HG02763 (cell line): ENCODE results near the gene DNMT3A.

Experiments
- ATAC-seq: cut with Tn5 transposase; IDR thresholded peaks from one replicate; pipeline ENCODE4 v1.9.1; 2021; ENCODE audit warnings: mild to moderate bottlenecking, moderate library complexity; ENCODE audit not compliant: unreplicated experiment

The DNMT3A gene

GRCh38 chr2:25328152-25329085, 13.3 kb downstream of the DNMT3A start:
- no peak for ATAC-seq

GRCh38 chr2:25326326-25327013, 15.3 kb downstream of the DNMT3A start:
- no peak for ATAC-seq

- ATAC-seq, result no peak
Observed at GRCh38 chr2:25324905-25325592, 16.7 kb downstream of the DNMT3A start.

- ATAC-seq, result no peak
Observed at GRCh38 chr2:25324251-25324650, 17.5 kb downstream of the DNMT3A start.

GRCh38 chr2:25323610-25324189, 18.0 kb downstream of the DNMT3A start:
- no peak for ATAC-seq

- no peak for ATAC-seq
Observed at GRCh38 chr2:25323042-25323514, 18.6 kb downstream of the DNMT3A start.

- ATAC-seq, result no peak
Observed at GRCh38 chr2:25322312-25322711, 19.4 kb downstream of the DNMT3A start.

GRCh38 chr2:25320077-25320476, 21.6 kb downstream of the DNMT3A start:
- peak; percentile 53 for ATAC-seq

GRCh38 chr2:25316101-25316500, 25.6 kb downstream of the DNMT3A start:
- no peak for ATAC-seq

GRCh38 chr2:25315316-25315680, 26.4 kb downstream of the DNMT3A start:
- no peak for ATAC-seq

GRCh38 chr2:25314514-25315315, 27.0 kb downstream of the DNMT3A start:
- ATAC-seq, result peak; percentile 60

- ATAC-seq, result no peak
Observed at GRCh38 chr2:25313711-25314513, 27.8 kb downstream of the DNMT3A start.

GRCh38 chr2:25312958-25313710, 28.6 kb downstream of the DNMT3A start:
- ATAC-seq, result no peak

- no peak for ATAC-seq
Observed at GRCh38 chr2:25311865-25312575, 29.7 kb downstream of the DNMT3A start.

GRCh38 chr2:25310965-25311864, 30.5 kb downstream of the DNMT3A start:
- no peak for ATAC-seq

- ATAC-seq, result no peak
Observed at GRCh38 chr2:25310709-25310964, 31.1 kb downstream of the DNMT3A start.

- ATAC-seq, result no peak
Observed at GRCh38 chr2:25309402-25309801, 32.3 kb downstream of the DNMT3A start.
